GM18502 (cell line): Measurements from ENCODE around the gene FHIT.

ENCODE experiments used
- ATAC-seq: cut with Tn5 transposase; IDR thresholded peaks from one replicate; pipeline ENCODE4 v1.9.1; 2021; ENCODE audit warnings: mild to moderate bottlenecking; ENCODE audit not compliant: unreplicated experiment, poor library complexity

FHIT gene

GRCh38 chr3:60752809-60753208 is 498.4 kb downstream of the FHIT start:
- no peak for ATAC-seq

DNA sequence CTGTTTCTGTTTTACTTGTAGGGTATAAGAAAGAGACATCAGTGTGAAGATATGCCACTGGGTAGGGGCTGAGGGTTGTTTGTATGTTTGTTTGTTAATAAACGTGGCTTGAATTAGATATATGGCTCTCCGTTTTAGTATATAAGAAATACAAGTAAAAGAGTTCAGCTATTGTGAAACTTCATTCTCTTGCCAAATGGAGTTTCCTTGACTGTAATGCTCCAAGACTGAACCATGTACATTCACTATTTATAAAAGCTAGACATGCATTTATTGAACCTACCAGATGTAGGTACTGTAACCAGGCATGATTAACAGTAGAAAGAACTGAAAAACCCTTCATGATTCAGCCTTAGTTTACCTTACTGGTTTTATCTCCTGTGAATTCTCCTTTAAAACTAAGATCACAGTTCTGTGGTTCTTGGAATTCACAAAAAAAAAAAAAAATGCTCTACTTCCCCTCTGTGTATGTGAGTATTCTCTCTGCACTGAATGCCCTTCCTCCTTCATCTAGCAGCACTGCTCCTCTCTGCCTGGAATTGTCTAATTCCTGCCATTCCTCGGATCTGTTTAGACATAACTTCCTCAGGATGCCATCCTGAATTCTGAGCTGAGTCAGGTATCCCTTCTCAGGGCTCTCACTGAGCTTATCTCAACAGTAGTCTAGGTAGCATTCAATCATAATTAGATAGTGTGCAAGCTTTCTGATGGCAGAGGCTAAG is 504.4 kb downstream of the FHIT start:
- ATAC-seq = no peak

GRCh38 chr3:60746043-60746638 is 505.1 kb downstream of the FHIT start:
- no peak for ATAC-seq

DNA sequence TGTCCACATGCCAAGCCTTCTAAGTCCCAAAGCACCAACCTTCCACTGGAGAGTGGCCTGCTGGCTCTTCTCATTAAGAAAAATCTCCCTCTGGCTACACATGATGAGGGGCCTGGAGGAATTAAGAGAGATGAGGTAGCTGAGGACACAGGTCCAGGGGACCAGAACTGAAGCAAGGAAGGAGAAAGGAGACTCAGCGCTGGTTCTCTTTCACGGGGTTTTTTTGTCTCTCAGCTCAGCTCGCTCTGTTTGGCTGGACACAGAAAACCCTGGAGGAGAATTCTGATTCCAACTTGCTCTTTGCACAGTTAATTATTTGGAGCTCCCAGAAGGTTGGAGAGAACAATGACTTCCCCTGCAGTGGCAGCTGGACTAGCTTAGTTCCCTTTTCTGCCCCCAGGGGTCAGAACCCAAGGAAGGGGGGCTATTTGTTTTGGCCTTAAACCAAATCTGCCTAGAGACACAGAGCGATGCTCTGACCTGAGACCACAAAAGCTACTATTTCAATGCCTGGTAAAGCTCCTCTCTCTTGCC is 507.6 kb downstream of the FHIT start:
- ATAC-seq = no peak

DNA sequence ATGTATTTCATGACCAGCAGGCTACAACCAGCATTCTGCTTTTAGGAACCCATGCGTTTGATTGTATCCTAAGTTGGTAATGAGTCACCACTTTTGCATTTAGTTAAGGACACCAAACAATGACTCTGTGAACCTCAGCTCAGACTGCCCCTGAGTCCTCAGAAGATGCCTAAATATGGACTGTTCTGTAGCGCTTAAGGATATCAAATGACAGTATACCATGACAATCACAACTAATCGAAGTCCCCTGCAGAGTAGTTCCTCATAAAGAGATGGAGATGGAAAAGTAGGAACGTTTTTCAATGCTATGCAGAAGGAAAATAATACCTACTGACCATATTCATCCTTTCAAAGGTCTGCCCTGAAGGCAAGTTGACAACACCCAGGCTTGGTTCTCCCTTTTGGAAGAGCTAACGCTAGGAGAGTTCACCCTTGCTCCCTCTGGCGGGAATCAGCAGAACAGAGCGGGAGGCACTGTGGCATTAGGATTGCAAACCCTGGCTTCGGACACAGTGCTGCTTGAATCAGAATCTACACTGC is 508.6 kb downstream of the FHIT start:
- no peak for ATAC-seq

DNA sequence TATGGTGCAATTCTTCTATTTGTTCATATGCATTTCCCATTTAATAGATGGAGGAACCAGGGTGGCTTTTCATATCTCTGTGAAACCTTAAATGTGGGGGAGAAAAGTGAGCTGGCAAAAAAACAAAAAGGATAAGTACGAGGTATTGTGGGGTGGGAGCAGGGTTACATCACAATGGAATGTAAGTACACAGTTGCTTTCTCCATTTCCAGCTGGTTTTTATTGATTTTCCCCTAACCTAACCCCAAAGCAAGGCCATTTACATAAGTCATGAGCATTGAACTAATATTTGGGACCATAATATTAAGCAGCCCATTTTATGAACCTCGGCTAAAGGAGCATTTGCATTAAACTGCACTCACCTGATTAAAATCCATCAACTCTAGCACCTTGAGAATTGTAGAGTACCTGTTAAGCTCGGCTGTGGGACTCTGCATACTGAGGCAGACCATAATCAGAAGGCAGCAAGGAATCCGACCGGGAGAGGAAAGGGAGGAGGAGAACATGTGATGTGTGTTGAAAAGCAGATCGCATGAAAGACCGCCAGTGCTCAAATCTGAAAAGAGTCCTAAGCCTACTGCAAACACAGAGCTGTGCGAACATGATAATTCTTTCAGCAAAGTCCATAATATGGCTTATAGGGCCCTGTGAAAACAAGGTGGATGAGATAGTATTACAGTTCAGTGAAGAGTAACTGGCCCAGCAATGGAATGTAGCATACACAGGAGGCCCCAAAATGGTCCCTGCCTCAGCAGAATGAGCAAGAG is 513.4 kb downstream of the FHIT start:
- no peak for ATAC-seq

DNA sequence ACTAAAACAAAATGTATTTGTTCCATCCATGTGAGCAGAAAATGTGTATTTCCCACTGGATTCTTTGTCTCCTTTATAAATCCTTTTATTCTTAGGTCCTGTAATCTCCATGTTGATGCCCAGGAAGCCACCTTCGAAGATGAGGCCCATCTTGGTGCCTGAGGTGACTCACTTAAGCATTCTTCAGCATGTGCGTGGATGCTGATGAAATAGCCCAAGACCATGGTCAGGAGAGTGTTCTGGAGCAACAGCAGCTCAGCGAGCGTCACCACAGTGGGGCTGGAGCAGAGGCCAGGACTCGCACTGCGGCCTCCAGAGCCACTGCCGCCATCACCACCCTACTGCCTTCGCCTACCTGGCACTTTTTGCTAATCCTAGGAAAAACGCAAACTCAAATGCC is 520.9 kb downstream of the FHIT start:
- no peak for ATAC-seq

- ATAC-seq = no peak
These were observed 522.2 kb downstream of the FHIT start for GRCh38 chr3:60729056-60729455.

- no peak for ATAC-seq
These were observed 523.2 kb downstream of the FHIT start for GRCh38 chr3:60728006-60728405.

- ATAC-seq = no peak
These were observed 530.5 kb downstream of the FHIT start for GRCh38 chr3:60720736-60721135.

DNA sequence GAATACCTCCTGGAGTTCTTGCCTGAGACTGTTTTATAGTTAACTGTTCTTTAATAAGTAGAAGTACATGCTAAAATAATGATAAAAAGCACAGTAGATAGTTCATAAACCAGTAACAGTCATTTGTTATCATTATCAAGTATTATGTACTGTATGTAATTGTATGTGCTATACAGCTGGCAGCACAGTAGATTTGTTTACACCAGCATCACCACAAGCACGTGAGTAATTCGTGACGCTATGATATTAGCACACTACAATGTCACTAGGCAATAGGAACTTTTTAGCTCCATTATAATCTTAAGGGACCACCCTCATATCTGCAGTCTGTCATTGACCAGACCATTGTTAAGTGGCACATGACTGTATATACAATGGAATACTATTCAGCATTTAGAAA is 534.7 kb downstream of the FHIT start:
- no peak for ATAC-seq

- ATAC-seq = no peak
These were observed 542.9 kb downstream of the FHIT start for GRCh38 chr3:60708191-60708975.

GRCh38 chr3:60707452-60708020 is 543.7 kb downstream of the FHIT start:
- ATAC-seq = no peak

- no peak for ATAC-seq
These were observed 547.1 kb downstream of the FHIT start for GRCh38 chr3:60703956-60704736.

DNA sequence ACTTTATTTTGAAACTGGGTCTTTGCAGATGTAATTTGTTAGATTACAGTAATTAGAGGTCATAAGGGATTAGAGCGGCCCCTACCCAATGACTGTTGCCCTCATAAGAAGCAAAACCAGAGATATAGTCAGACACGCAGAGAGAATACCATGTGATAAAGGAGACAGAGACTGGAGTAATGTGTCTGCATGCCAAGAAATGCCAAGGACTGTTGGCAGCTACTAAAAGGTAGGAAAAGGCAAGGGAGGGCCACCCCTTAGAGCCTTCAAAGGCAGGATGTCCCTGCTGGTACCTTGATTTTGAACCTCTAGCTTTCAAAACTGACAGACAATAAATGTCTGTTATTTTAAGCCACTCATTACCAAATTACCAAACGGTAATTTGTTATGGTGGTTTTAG is 548.2 kb downstream of the FHIT start:
- no peak for ATAC-seq

DNA sequence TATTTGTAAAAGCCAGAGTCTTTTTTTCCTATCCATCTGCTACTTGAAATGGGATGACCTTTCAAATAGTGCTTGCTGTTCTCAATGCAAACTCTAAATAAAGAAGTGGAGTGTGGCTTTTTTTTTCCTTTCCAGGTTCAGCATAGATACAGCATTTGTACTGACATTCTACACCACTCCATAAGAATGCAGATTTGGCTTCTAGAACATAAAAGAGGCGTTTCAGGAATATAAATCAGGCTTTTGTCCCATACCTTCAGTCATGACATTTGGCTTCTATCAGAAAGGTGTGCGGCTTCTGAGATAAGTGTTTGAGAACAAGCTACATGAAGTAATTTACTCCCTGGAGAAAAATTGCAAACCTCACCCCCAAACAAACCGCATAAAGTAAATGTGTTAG is 553.1 kb downstream of the FHIT start:
- ATAC-seq = no peak

DNA sequence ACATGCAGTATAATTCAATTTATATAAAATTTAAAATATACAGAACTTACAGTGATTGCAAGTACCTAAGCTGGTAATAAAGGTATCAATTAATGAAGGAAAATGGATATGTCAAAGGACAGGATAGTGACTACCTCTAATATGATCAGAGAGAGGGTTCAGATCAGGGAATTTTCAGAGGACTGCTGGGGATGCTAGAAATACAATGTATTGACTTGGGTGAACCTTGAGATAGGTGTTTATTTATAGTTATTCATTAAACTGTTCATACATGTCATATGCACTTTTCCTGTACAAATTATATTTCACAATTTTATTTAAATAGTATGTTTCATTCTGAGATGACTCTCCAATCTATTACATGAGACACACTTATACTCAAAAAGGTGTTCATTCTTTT is 554.1 kb downstream of the FHIT start:
- ATAC-seq = no peak

DNA sequence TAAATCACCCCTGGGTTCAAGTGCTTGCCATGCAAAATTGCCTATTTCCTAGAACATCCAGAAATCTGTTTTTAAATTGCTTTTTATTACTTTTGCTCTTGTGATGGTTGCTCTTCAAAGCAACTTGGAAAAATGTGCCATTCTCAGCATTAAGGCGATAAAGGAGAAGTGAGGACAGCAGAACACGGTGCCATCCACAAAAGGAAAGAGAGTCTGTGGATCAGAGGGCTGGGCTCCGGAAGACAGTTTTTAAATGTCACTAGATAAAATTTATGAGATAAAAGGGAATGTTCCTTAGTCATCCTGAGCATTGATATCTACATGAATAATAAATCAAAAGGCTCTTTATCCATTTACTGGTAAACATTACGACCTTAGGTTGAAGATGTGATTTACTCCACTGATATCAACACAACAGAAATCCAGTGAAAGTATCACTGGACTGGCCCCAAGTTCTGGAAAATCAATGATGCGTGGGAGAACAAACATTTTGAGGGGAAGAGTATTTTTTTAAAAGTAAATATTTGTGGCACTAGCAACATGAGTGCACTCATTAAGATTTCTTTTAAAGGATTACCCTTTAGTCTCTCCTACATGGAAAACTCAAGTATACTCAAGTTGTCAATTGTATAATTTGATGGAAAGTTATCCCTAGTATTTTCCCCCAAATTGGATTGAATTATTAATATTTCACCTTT is 554.7 kb downstream of the FHIT start:
- ATAC-seq = no peak

- ATAC-seq = no peak
These were observed 575.8 kb downstream of the FHIT start for GRCh38 chr3:60675424-60675823.
